Bronchus fibroblast of lung (primary cell): ENCODE data around the gene SH2B3. TPM values are rescaled to one million over a fixed set of nuclear protein-coding genes. Genes with fewer than 3 reads are reported as not detected.

Experiments used
- total RNA-seq: library from RNA; depleted of rRNA; stranded (reverse); fragments of >200 nt; gene quantifications from 2 replicates; pipeline ENCODE4 v1.2.3, GENCODE V29; 2015

SH2B3 gene
- 28.1 and 29.4 TPM in 2 replicates for total RNA-seq

GRCh38 chr12:111405859-111406473 is at the start of gene SH2B3:
TSS of gene SH2B3 (plus strand) at chr12:111405923. CDS start at chr12:111418146, 12,223 bp downstream.

DNA sequence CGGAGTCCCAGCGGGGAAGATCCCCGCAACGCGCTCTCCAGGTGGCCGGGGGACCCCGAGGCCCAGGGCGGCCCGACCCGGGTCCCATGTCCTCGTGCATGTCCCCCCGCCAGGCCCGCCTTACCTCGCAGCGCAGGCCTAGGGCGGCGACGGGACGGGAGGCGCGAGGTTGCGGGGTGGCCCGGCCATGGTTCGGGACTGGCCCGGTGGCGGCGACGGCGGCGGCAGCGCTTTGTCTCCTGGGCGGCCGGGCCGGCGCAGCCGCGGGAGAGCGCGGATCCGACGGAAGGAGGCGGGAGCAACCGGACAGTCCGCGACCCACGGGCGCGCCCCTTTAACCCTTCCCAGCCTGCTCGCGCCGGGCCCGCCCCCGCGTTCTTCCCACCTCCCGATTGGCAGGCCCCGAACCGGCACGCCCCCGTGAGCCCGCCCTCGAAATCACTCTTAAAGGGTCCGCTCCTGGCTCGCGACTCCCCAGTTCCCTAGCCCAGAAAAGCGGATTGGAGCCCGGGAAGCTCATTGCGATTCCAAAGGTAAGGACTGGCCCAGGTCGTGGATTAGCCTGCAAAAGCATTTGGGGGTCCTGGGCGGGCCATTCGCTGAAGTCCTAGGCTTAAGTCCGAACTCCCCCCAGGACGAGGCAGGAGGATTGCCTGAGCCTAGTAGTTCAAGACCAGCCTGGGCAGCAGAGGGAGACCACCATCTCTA is 36.8 kb upstream of the SH2B3 start, which contains the start of gene PHETA1:
Gene PHETA1 (minus strand): TSS at position 308 of the 708 bp plus-strand sequence. CDS start 5,668 bp downstream, outside the sequence.

Other genes with a start within 250 kb of the SH2B3 start
- gene PHETA1, start 36.8 kb upstream of the SH2B3 start, total RNA-seq: 5.8 and 6.7 TPM in 2 replicates
- 13.7 and 19.2 TPM in 2 replicates for gene ATXN2, start 193.4 kb downstream of the SH2B3 start, total RNA-seq